ENCODE measurements around the gene TAOK1. TPM values are rescaled to one million over a fixed set of nuclear protein-coding genes. Genes with fewer than 3 reads are reported as not detected.

Gene TAOK1
- polyA plus RNA-seq, 2 of the 4 experiments (the other 2 are of a cell fraction): 18.2 to 46.7 TPM

DNA sequence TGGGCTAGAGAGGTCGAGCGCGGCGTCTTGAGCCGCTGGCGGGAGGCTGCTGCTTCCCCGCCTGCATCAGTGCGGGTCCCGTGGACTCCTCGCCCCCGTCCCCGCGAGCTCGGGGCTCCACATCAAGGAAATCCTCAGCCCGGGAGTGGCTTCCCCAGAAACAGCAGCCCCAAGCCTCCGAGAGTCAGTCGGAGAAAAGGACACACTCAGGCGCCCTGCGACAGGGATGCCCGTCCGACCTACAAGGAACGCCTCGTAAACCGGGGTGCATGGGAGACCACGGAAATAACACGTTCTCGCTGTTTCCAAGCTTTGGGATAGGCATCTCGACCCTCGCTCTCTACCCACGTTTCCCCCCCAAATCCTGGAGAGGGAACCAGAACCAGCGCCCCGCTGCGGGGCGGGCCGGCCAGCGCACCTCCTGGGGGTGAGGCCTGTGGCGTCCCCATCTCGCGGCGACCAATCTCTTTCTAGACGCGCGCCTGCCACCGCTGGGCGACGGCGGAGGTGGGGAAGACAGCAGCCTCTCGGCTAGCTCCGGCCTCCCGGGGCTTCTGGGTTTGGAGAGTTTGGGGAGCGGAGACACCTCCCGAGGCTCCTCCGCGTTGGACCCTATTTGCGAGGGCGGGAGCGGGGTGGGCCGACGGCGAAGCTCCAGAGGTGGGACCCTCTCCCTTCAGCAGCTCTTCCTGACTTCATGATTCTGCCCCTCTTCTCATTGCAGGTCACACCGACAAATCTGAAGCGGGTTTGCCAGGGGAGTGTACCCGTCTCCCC is 177.6 kb downstream of the TAOK1 start (continued):
- TF ChIP-seq, protein P1, sequence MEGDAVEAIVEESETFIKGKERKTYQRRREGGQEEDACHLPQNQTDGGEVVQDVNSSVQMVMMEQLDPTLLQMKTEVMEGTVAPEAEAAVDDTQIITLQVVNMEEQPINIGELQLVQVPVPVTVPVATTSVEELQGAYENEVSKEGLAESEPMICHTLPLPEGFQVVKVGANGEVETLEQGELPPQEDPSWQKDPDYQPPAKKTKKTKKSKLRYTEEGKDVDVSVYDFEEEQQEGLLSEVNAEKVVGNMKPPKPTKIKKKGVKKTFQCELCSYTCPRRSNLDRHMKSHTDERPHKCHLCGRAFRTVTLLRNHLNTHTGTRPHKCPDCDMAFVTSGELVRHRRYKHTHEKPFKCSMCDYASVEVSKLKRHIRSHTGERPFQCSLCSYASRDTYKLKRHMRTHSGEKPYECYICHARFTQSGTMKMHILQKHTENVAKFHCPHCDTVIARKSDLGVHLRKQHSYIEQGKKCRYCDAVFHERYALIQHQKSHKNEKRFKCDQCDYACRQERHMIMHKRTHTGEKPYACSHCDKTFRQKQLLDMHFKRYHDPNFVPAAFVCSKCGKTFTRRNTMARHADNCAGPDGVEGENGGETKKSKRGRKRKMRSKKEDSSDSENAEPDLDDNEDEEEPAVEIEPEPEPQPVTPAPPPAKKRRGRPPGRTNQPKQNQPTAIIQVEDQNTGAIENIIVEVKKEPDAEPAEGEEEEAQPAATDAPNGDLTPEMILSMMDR (IDR thresholded peaks at IDR 0.05): peak; percentile 53
- TF ChIP-seq EHF (CRISPR knock-in tag; IDR thresholded peaks at IDR 0.05): no peak
- no peak for TF ChIP-seq KDM1A (IDR thresholded peaks at IDR 0.05; ENCODE audit: low read depth)

GRCh38 chr17:29568331-29569244 is 178.4 kb downstream of the TAOK1 start, which contains the start of gene TP53I13:
Gene TP53I13 (plus strand): TSS chr17:29568701. CDS start chr17:29568759, 58 bp downstream.
- Histone ChIP-seq H3K9me3 (no peaks in the 10 kb centered on the region), H3K27ac (peak within 1 kb of the TSS; percentile 92 to 94), H3K4me2 (peak within 1 kb of the TSS; percentile 83), H3K4me1 (peaks cover 20% of the 10 kb centered on the region), H3K4me3 (peak within 1 kb of the TSS; percentile 62)
- CTCF ChIA-PET: interaction anchor here (1.0 to 24.0 kb wide), 13 partner anchors 10 to 363 kb away, joined by 3 to 474 read pairs (median 9); partner anchors contain the start of genes ANKRD13B and CORO6
- 5% methylated on average over 58 of the region's 85 CpGs for WGBS (ENCODE audit: missing lambda C conversion rate)
- POLR2A ChIA-PET: interaction anchor here (1.0 to 4.0 kb wide), 5 partner anchors 8 to 274 kb away, joined by 3 to 21 read pairs (median 4); partner anchors contain the start of genes ANKRD13B and NUFIP2
- DNase-seq (ENCODE audit: low read depth in 1 of 2, low spot score in 1 of 2) (peak; percentile 82 to 90), FAIRE-seq (no peak), ATAC-seq (peak; percentile 40 to 62)
- TF ChIP-seq HOXB13 (CRISPR knock-in tag; IDR thresholded peaks at IDR 0.05; ENCODE audit: low read depth) (0 out of 2 replicates have a peak, but pooled peaks have one; percentile 21), ATOH8 (CRISPR knock-in tag; IDR thresholded peaks at IDR 0.05; ENCODE audit: low read depth) (no peak), KDM5A (IDR thresholded peaks at IDR 0.05) (no peak), FOSB (CRISPR knock-in tag; IDR thresholded peaks at IDR 0.05) (no peak), FOXS1 (CRISPR knock-in tag; IDR thresholded peaks at IDR 0.05) (no peak), MAFK (IDR thresholded peaks at IDR 0.05; ENCODE audit: partially characterized antibody) (no peak), NR3C1 (IDR thresholded peaks at IDR 0.05) (no peak), JUNB (IDR thresholded peaks at IDR 0.05) (no peak), ZNF302 (CRISPR knock-in tag; IDR thresholded peaks at IDR 0.05) (no peak), RFX5 (IDR thresholded peaks at IDR 0.05) (no peak), PBX3 (IDR thresholded peaks at IDR 0.05) (no peak), JUN (IDR thresholded peaks at IDR 0.05) (peak in 1 of 2 experiments; percentile 86; a peak in 4 of 5 replicates), HOXA7 (CRISPR knock-in tag; IDR thresholded peaks at IDR 0.05) (no peak), RNF2 (IDR thresholded peaks at IDR 0.05; ENCODE audit: borderline replicate concordance, low read depth) (peak; percentile 88; the same call in 1 of the 2 replicates), RARB (CRISPR knock-in tag; IDR thresholded peaks at IDR 0.05) (no peak), CHD4 (IDR thresholded peaks at IDR 0.05; ENCODE audit: borderline replicate concordance) (no peak), KDM1A (IDR thresholded peaks at IDR 0.05; ENCODE audit: low read depth) (no peak), MYC (IDR thresholded peaks at IDR 0.05; ENCODE audit: borderline replicate concordance, low read length) (no peak), ZFP36 (IDR thresholded peaks at IDR 0.05; ENCODE audit: borderline replicate concordance, partially characterized antibody) (no peak), HDAC2 (IDR thresholded peaks at IDR 0.05) (no peak), CBX2 (IDR thresholded peaks at IDR 0.05; ENCODE audit: borderline replicate concordance, low read depth) (no peak), TFCP2L1 (CRISPR knock-in tag; IDR thresholded peaks at IDR 0.05) (no peak), ZSCAN20 (CRISPR knock-in tag; IDR thresholded peaks at IDR 0.05) (no peak), RAD21 (conservative IDR thresholded peaks at IDR 0.05 in 1 of 2, IDR thresholded peaks at IDR 0.05 in 1 of 2) (no peak), E2F6 (IDR thresholded peaks at IDR 0.05; ENCODE audit: borderline replicate concordance, low read depth) (peak; percentile 24; the same call in 1 of the 2 replicates), SMC3 (IDR thresholded peaks at IDR 0.05) (no peak)
- TF ChIP-seq, protein P2, sequence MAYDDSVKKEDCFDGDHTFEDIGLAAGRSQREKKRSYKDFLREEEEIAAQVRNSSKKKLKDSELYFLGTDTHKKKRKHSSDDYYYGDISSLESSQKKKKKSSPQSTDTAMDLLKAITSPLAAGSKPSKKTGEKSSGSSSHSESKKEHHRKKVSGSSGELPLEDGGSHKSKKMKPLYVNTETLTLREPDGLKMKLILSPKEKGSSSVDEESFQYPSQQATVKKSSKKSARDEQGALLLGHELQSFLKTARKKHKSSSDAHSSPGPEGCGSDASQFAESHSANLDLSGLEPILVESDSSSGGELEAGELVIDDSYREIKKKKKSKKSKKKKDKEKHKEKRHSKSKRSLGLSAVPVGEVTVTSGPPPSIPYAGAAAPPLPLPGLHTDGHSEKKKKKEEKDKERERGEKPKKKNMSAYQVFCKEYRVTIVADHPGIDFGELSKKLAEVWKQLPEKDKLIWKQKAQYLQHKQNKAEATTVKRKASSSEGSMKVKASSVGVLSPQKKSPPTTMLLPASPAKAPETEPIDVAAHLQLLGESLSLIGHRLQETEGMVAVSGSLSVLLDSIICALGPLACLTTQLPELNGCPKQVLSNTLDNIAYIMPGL (CRISPR knock-in tag; IDR thresholded peaks at IDR 0.05; ENCODE audit: borderline replicate concordance): no peak
- TF ChIP-seq, protein P3, sequence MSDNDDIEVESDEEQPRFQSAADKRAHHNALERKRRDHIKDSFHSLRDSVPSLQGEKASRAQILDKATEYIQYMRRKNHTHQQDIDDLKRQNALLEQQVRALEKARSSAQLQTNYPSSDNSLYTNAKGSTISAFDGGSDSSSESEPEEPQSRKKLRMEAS (IDR thresholded peaks at IDR 0.05): no peak; the same call in 1 of the 2 replicates
